Liver (tissue), 9 donors: ENCODE measurements around the gene ADGRF3. TPM values are rescaled to one million over a fixed set of nuclear protein-coding genes. Genes with fewer than 3 reads are reported as not detected.

Source experiments
- DNase-seq: peaks from one replicate; pipeline ENCODE4 v3.0.0-alpha.2; 2017; ENCODE audit warnings: low spot score
- H3K27ac ChIP-seq, 2 donors: one replicate each; pipeline ENCODE4 v1.7.0; 2013; ENCODE audit warnings: inconsistent platforms in 2 of 2, low read length in 2 of 2, control low read depth in 1 of 2, low read depth in 1 of 2, mild to moderate bottlenecking in 1 of 2
- H3K27me3 ChIP-seq, 4 donors: one replicate each; pipeline versions ENCODE4 v1.6.1 to v1.7.0; 2013; ENCODE audit warnings: low read length in 3 of 4, inconsistent platforms in 1 of 4, mild to moderate bottlenecking in 1 of 4, moderate library complexity in 1 of 4; ENCODE audit not compliant: control insufficient read depth in 4 of 4, insufficient read depth in 4 of 4
- H3K36me3 ChIP-seq, 4 donors: one replicate each; pipeline versions ENCODE4 v1.6.1 to v1.7.0; 2013; ENCODE audit warnings: low read length in 3 of 4, mild to moderate bottlenecking in 3 of 4, low read depth in 1 of 4, moderate library complexity in 1 of 4; ENCODE audit not compliant: control insufficient read depth in 4 of 4, insufficient read depth in 3 of 4
- H3K4me1 ChIP-seq, 4 donors: one replicate each; pipeline versions ENCODE4 v1.6.1 to v1.7.0; 2013; ENCODE audit warnings: low read length in 3 of 4, mild to moderate bottlenecking in 3 of 4, moderate library complexity in 1 of 4; ENCODE audit not compliant: control insufficient read depth in 4 of 4, insufficient read depth in 4 of 4
- H3K4me3 ChIP-seq, 3 donors: one replicate each; pipeline versions ENCODE4 v1.6.1 to v1.7.0; 2013; ENCODE audit warnings: low read length in 3 of 3, control low read depth in 1 of 3, low read depth in 1 of 3, mild to moderate bottlenecking in 1 of 3
- H3K9ac ChIP-seq, 2 donors: one replicate each; pipeline ENCODE4 v1.7.0; 2013; ENCODE audit warnings: low read length in 2 of 2, mild to moderate bottlenecking in 2 of 2, moderate library complexity in 2 of 2, control low read depth in 1 of 2, low read depth in 1 of 2
- H3K9me3 ChIP-seq, 4 donors: one replicate each; pipeline versions ENCODE4 v1.6.1 to v1.7.0; 2013; ENCODE audit warnings: low read length in 3 of 4; ENCODE audit not compliant: control insufficient read depth in 4 of 4
- EGR1 ChIP-seq, 2 donors: IDR thresholded peaks; 2 replicates each; pipeline ENCODE4 v1.6.1; 2016 to 2018; ENCODE audit warnings: antibody characterized with exemption in 2 of 2, low read depth in 2 of 2
- FOXA1 ChIP-seq: IDR thresholded peaks from 2 replicates; pipeline ENCODE4 v1.6.1; 2016; ENCODE audit warnings: antibody characterized with exemption
- GABPA ChIP-seq, 2 donors: IDR thresholded peaks in 1 of 2; conservative IDR thresholded peaks in 1 of 2; 2 replicates each; pipeline ENCODE4 v1.6.1; 2016; ENCODE audit warnings: antibody characterized with exemption in 2 of 2, mild to moderate bottlenecking in 1 of 2, moderate library complexity in 1 of 2
- HNF4G ChIP-seq: IDR thresholded peaks from 2 replicates; pipeline ENCODE4 v1.6.1; 2016; ENCODE audit warnings: antibody characterized with exemption
- JUND ChIP-seq, 2 donors: IDR thresholded peaks; 2 replicates each; pipeline ENCODE4 v1.6.1; 2016; ENCODE audit warnings: antibody characterized with exemption in 2 of 2
- NR2F2 ChIP-seq: IDR thresholded peaks from 2 replicates; pipeline ENCODE4 v1.6.1; 2016; ENCODE audit warnings: antibody characterized with exemption
- RAD21 ChIP-seq, 2 donors: IDR thresholded peaks; 2 replicates each; pipeline ENCODE4 v1.6.1; 2016; ENCODE audit warnings: antibody characterized with exemption in 2 of 2, mild to moderate bottlenecking in 2 of 2
- RXRA ChIP-seq, 2 donors: IDR thresholded peaks; 2 replicates each; pipeline ENCODE4 v1.6.1; 2017 to 2018; ENCODE audit warnings: antibody characterized with exemption in 2 of 2, mild to moderate bottlenecking in 1 of 2
- SP1 ChIP-seq: IDR thresholded peaks from 2 replicates; pipeline ENCODE4 v1.6.1; 2018; ENCODE audit warnings: antibody characterized with exemption, mild to moderate bottlenecking
- TAF1 ChIP-seq: conservative IDR thresholded peaks from 2 replicates; pipeline ENCODE4 v1.6.1; 2016; ENCODE audit warnings: antibody characterized with exemption, mild to moderate bottlenecking
- YY1 ChIP-seq: IDR thresholded peaks from 2 replicates; pipeline ENCODE4 v1.6.1; 2016; ENCODE audit warnings: antibody characterized with exemption, mild to moderate bottlenecking
- WGBS: extraction: QIAGEN DNeasy Blood & Tissue Kit; methylation state at CpG from one replicate; pipeline ENCODE4 v1.1.7; 2013; 5-methylcytosine and 5-hydroxymethylcytosine counted together
- polyA plus RNA-seq, 2 donors: library from polyadenylated mRNA; stranded (reverse) in 1 of 2; unstranded in 1 of 2; fragments of 200-250 nt in 1 of 2; fragments of >200 nt in 1 of 2; fragmentation: Nextera tagmentation in 1 of 2; extraction: Ambion mirVana in 1 of 2; gene quantifications; one replicate each; pipeline versions ENCODE4 v1.2.1 to v1.2.3, GENCODE V29; 2013 to 2015
- total RNA-seq, 2 donors: library from RNA; depleted of rRNA; stranded (reverse); fragments of >200 nt; gene quantifications; one replicate each; pipeline ENCODE4 v1.2.3, GENCODE V29; 2014
- TF ChIP-seq, protein P1 (sequence below): IDR thresholded peaks from 2 replicates; pipeline ENCODE4 v1.6.1; 2016; ENCODE audit warnings: antibody characterized with exemption
- TF ChIP-seq, protein P2 (sequence below): IDR thresholded peaks from 2 replicates; pipeline ENCODE4 v1.6.1; 2016; ENCODE audit warnings: antibody characterized with exemption
- TF ChIP-seq, protein P3 (sequence below): fragments of 150-350 bp; IDR thresholded peaks from 2 replicates; pipeline ENCODE4 v1.5.1; 2017; ENCODE audit warnings: improper control_type of control experiment, low read depth, low read length; ENCODE audit not compliant: missing input control
- TF ChIP-seq, protein P4 (sequence below): IDR thresholded peaks from 2 replicates; pipeline ENCODE4 v1.6.1; 2016; ENCODE audit warnings: antibody characterized with exemption, mild to moderate bottlenecking
- TF ChIP-seq, protein P5 (sequence below): IDR thresholded peaks from 2 replicates; pipeline ENCODE4 v1.6.1; 2016; ENCODE audit warnings: antibody characterized with exemption
- donor health status: healthy.
- donor health status: healthy.
- donor health status: healthy.
- donor health status: healthy.
- donor health status: healthy.

Gene ADGRF3
- total and polyA plus RNA-seq, 4 donors: 0.07 to 0.25 (median 0.10) TPM

DNA sequence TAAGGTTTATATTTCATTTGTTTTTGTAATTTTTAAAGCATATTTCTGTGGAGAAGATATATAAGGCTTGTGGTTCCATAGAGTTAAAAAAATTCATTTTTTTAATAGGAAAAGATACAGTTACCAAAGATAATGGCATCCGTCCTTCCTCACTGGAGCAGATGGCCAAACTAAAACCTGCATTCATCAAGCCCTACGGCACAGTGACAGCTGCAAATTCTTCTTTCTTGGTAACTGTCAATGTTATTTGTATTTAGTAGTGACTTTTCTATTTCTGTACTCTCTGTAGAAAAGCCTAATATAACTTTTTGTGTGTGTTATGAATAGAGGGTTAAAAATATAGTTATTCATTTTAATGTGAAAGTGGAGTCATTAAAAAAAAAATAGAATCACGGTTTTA lies 66.7 kb downstream of the ADGRF3 start:
- Histone ChIP-seq H3K9me3 (no peaks in the 10 kb centered on the region), H3K9ac (no peak overlapping the region), H3K27me3 (no peaks in the 10 kb centered on the region), H3K36me3 (peaks cover 8 to 57% (median 52%) of the 10 kb centered on the region in 4 donors), H3K27ac (no peak overlapping the region), H3K4me3 (no peak overlapping the region), H3K4me1 (peaks cover 5 to 9% (median 7%) of the 10 kb centered on the region in 4 donors)
- TF ChIP-seq GABPA (IDR thresholded peaks at IDR 0.05 in 1 of 2, conservative IDR thresholded peaks at IDR 0.05 in 1 of 2): no peak
- TF ChIP-seq, protein P1, sequence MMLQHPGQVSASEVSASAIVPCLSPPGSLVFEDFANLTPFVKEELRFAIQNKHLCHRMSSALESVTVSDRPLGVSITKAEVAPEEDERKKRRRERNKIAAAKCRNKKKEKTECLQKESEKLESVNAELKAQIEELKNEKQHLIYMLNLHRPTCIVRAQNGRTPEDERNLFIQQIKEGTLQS: no peak
- TF ChIP-seq SP1: no peak
- TF ChIP-seq RAD21 (IDR thresholded peaks at IDR 0.05): no peak
- no peak for TF ChIP-seq NR2F2
- TF ChIP-seq, protein P2, sequence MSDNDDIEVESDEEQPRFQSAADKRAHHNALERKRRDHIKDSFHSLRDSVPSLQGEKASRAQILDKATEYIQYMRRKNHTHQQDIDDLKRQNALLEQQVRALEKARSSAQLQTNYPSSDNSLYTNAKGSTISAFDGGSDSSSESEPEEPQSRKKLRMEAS: no peak
- TF ChIP-seq, protein P3, sequence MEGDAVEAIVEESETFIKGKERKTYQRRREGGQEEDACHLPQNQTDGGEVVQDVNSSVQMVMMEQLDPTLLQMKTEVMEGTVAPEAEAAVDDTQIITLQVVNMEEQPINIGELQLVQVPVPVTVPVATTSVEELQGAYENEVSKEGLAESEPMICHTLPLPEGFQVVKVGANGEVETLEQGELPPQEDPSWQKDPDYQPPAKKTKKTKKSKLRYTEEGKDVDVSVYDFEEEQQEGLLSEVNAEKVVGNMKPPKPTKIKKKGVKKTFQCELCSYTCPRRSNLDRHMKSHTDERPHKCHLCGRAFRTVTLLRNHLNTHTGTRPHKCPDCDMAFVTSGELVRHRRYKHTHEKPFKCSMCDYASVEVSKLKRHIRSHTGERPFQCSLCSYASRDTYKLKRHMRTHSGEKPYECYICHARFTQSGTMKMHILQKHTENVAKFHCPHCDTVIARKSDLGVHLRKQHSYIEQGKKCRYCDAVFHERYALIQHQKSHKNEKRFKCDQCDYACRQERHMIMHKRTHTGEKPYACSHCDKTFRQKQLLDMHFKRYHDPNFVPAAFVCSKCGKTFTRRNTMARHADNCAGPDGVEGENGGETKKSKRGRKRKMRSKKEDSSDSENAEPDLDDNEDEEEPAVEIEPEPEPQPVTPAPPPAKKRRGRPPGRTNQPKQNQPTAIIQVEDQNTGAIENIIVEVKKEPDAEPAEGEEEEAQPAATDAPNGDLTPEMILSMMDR: no peak
- TF ChIP-seq YY1: no peak
- TF ChIP-seq, protein P4, sequence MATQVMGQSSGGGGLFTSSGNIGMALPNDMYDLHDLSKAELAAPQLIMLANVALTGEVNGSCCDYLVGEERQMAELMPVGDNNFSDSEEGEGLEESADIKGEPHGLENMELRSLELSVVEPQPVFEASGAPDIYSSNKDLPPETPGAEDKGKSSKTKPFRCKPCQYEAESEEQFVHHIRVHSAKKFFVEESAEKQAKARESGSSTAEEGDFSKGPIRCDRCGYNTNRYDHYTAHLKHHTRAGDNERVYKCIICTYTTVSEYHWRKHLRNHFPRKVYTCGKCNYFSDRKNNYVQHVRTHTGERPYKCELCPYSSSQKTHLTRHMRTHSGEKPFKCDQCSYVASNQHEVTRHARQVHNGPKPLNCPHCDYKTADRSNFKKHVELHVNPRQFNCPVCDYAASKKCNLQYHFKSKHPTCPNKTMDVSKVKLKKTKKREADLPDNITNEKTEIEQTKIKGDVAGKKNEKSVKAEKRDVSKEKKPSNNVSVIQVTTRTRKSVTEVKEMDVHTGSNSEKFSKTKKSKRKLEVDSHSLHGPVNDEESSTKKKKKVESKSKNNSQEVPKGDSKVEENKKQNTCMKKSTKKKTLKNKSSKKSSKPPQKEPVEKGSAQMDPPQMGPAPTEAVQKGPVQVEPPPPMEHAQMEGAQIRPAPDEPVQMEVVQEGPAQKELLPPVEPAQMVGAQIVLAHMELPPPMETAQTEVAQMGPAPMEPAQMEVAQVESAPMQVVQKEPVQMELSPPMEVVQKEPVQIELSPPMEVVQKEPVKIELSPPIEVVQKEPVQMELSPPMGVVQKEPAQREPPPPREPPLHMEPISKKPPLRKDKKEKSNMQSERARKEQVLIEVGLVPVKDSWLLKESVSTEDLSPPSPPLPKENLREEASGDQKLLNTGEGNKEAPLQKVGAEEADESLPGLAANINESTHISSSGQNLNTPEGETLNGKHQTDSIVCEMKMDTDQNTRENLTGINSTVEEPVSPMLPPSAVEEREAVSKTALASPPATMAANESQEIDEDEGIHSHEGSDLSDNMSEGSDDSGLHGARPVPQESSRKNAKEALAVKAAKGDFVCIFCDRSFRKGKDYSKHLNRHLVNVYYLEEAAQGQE: no peak
- no peak for TF ChIP-seq JUND (IDR thresholded peaks at IDR 0.05)
- TF ChIP-seq TAF1: no peak
- TF ChIP-seq FOXA1: no peak
- TF ChIP-seq HNF4G: no peak
- TF ChIP-seq, protein P5, sequence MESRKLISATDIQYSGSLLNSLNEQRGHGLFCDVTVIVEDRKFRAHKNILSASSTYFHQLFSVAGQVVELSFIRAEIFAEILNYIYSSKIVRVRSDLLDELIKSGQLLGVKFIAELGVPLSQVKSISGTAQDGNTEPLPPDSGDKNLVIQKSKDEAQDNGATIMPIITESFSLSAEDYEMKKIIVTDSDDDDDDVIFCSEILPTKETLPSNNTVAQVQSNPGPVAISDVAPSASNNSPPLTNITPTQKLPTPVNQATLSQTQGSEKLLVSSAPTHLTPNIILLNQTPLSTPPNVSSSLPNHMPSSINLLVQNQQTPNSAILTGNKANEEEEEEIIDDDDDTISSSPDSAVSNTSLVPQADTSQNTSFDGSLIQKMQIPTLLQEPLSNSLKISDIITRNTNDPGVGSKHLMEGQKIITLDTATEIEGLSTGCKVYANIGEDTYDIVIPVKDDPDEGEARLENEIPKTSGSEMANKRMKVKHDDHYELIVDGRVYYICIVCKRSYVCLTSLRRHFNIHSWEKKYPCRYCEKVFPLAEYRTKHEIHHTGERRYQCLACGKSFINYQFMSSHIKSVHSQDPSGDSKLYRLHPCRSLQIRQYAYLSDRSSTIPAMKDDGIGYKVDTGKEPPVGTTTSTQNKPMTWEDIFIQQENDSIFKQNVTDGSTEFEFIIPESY: no peak
- TF ChIP-seq RXRA (IDR thresholded peaks at IDR 0.05): no peak
- no peak for TF ChIP-seq EGR1 (IDR thresholded peaks at IDR 0.05; ENCODE audit: low read depth in 2 of 2)
- no peak for DNase-seq
- WGBS: 94% methylated on average over 3 of the region's 3 CpGs
